ENCODE results near the gene TOR2A. TPM values are rescaled to one million over a fixed set of nuclear protein-coding genes. Genes with fewer than 3 reads are reported as not detected.
"Not testable (repeated sequence)": the region's sequence is repeated elsewhere in the genome, so short reads cannot be mapped to it uniquely, and the experiment has no call there.

Gene TOR2A
- total RNA-seq, 1 donor from 2014 or later: 15.1 TPM

DNA sequence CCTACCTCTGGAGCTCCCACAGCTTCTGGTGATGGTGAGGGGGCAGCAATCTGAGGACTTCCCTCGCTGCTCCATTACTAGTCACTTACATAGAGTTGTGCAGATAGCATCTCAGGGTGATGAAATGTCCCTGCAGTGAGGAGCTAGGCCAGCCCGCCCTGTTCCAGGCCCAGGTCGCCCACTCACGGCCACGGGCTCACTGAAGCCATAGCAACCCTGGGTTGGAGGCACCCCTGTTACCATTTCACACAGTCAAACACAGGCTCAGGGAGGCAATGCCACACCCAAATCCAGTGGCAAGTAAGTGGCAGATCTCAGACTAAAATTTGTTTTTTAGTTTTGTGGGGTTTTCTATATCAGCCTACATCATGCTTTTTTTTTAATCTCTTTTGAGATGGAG lies 23.7 kb upstream of the TOR2A start:
- H3K36me3 Mint-ChIP-seq (ENCODE audit: low read depth): peaks cover 39% of the 10 kb centered on the region
- no peak overlapping the region for H3K4me3 Mint-ChIP-seq
- TF ChIP-seq, protein P1, sequence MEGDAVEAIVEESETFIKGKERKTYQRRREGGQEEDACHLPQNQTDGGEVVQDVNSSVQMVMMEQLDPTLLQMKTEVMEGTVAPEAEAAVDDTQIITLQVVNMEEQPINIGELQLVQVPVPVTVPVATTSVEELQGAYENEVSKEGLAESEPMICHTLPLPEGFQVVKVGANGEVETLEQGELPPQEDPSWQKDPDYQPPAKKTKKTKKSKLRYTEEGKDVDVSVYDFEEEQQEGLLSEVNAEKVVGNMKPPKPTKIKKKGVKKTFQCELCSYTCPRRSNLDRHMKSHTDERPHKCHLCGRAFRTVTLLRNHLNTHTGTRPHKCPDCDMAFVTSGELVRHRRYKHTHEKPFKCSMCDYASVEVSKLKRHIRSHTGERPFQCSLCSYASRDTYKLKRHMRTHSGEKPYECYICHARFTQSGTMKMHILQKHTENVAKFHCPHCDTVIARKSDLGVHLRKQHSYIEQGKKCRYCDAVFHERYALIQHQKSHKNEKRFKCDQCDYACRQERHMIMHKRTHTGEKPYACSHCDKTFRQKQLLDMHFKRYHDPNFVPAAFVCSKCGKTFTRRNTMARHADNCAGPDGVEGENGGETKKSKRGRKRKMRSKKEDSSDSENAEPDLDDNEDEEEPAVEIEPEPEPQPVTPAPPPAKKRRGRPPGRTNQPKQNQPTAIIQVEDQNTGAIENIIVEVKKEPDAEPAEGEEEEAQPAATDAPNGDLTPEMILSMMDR (IDR thresholded peaks at IDR 0.05): no peak
- H3K27ac Mint-ChIP-seq: no peak overlapping the region
- ATAC-seq (ENCODE audit: low read depth): no peak
- ChIA-PET POLR2A (interaction anchor here (0.8 kb wide), 1 partner anchor 34 kb away, joined by 3 read pairs; no protein-coding TSS in a partner anchor), CTCF (no interaction called here)
- H3K4me1 Mint-ChIP-seq: peaks cover 20% of the 10 kb centered on the region
- no peaks in the 10 kb centered on the region for H3K27me3 Mint-ChIP-seq
- intact Hi-C loops (cut with micrococcal nuclease): no loop called here
- no peaks in the 10 kb centered on the region for H3K9me3 Mint-ChIP-seq
- DNase-seq: no peak

DNA sequence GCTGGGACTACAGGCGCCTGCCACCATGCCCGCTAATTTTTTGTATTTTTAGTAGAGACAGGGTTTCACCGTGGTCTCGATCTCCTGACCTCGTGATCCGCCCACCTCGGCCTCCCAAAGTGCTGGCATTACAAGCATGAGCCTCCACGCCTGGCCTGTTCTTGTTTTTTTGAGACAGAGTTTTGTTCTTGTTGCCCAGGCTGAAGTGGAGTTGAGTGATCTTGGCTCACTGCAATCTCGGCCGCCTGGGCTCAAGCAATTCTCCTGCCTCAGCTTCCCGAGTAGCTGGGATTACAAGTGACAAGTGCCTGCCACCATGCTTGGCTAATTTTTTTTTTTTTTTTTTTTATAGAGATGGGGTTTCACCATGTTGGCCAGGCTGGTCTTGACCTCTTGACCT lies 21.7 kb upstream of the TOR2A start:
- DNase-seq; H3K27me3 Mint-ChIP-seq; ATAC-seq (ENCODE audit: low read depth); H3K9me3 Mint-ChIP-seq; H3K27ac Mint-ChIP-seq; H3K4me1 Mint-ChIP-seq; intact Hi-C loops (cut with micrococcal nuclease); H3K4me3 Mint-ChIP-seq: not testable (repeated sequence)
- POLR2A ChIA-PET: interaction anchor here (0.7 kb wide), 3 partner anchors 11 to 288 kb away, joined by 3 to 5 read pairs (median 3); no protein-coding TSS in a partner anchor
- peaks cover 35% of the 10 kb centered on the region for H3K36me3 Mint-ChIP-seq (ENCODE audit: low read depth)
- CTCF ChIA-PET: interaction anchor here (0.9 kb wide), 1 partner anchor 14 kb away, joined by 5 read pairs; no protein-coding TSS in a partner anchor

- intact Hi-C loops (cut with micrococcal nuclease): no loop called here
- H3K27ac Mint-ChIP-seq: no peak overlapping the region
- no peak for ATAC-seq (ENCODE audit: low read depth)
- H3K4me3 Mint-ChIP-seq: no peak overlapping the region
- peaks cover 2% of the 10 kb centered on the region for H3K4me1 Mint-ChIP-seq
- no peaks in the 10 kb centered on the region for H3K27me3 Mint-ChIP-seq
- CTCF ChIA-PET: interaction anchor here (0.9 kb wide), 1 partner anchor 14 kb away, joined by 5 read pairs; no protein-coding TSS in a partner anchor
- H3K36me3 Mint-ChIP-seq (ENCODE audit: low read depth): peaks cover 36% of the 10 kb centered on the region
- no peak for DNase-seq
- POLR2A ChIA-PET: interaction anchor here (0.7 kb wide), 3 partner anchors 11 to 47 kb away, joined by 3 to 5 read pairs (median 3); no protein-coding TSS in a partner anchor
- TF ChIP-seq, protein P1 (IDR thresholded peaks at IDR 0.05): no peak
- H3K9me3 Mint-ChIP-seq: no peaks in the 10 kb centered on the region
Measured at GRCh38 chr9:127756233-127756632, 21.1 kb upstream of the TOR2A start.

- Mint-ChIP-seq H3K9me3 (no peaks in the 10 kb centered on the region), H3K27ac (no peak overlapping the region), H3K4me3 (no peak overlapping the region), H3K27me3 (no peaks in the 10 kb centered on the region), H3K4me1 (no peaks in the 10 kb centered on the region), H3K36me3 (ENCODE audit: low read depth) (peaks cover 40% of the 10 kb centered on the region)
- CTCF ChIA-PET: no interaction called here
- DNase-seq (no peak), ATAC-seq (ENCODE audit: low read depth) (no peak)
- TF ChIP-seq, protein P1 (IDR thresholded peaks at IDR 0.05): no peak
- intact Hi-C loops (cut with micrococcal nuclease): no loop called here
- POLR2A ChIA-PET: interaction anchor here (1.0 kb wide), 1 partner anchor 29 kb away, joined by 4 read pairs; no protein-coding TSS in a partner anchor
Measured at GRCh38 chr9:127755061-127756060, 20.3 kb upstream of the TOR2A start.

DNA sequence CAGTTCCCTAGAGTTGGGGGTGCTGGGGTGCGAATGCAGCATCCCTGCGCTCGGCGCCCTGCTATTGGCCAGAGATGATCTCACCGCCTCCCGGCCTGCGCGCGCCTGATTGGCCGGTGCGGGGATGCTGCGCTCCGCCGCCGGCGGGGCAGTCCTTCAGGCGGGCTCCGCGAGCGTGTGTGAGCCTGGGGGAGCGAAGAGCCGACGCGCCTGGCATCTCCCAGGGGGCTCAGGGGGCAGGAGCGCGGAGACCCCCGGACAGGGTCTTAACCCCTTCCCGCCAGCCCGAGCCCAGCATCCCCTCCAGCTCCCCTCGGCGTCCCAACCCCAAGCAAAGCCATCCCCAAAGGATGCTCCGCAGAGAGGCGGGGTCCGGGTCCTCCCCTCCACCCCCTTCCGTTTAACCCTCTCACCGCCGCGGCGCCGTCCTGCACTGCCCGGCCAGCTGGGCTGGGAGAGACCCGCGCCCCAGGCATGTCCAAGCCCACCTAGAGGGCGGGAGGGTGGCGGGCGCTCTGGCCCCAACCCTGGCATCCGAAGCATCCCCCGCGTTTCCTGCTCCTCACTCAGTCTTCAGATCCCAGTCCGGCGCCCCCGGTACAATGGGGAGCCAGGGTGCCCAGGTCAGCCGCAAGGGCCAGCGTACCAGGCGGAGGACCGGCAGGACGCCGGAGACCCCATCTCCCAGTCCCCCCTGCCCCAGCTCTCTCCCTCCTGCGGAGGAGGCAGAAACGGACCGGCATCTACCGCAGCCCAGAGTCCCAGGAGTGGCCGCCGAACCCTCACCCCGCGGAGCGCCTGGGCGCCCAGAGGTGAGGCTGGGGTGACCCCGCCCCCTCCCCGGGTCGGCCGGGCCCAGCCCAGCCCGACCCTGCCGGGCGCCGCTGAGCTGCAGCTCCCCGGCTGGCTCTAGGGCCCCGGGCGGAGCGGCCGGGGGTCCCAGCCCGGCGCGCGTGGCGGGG lies 19.3 kb upstream of the TOR2A start:
- H3K4me3 Mint-ChIP-seq: no peak overlapping the region
- no peaks in the 10 kb centered on the region for H3K4me1 Mint-ChIP-seq
- DNase-seq: no peak
- ATAC-seq (ENCODE audit: low read depth): no peak
- peaks cover 43% of the 10 kb centered on the region for H3K36me3 Mint-ChIP-seq (ENCODE audit: low read depth)
- no peaks in the 10 kb centered on the region for H3K9me3 Mint-ChIP-seq
- ChIA-PET POLR2A (interaction anchor here (1.0 kb wide), 1 partner anchor 30 kb away, joined by 4 read pairs; no protein-coding TSS in a partner anchor), CTCF (no interaction called here)
- TF ChIP-seq, protein P1 (IDR thresholded peaks at IDR 0.05): no peak
- H3K27me3 Mint-ChIP-seq: no peaks in the 10 kb centered on the region
- H3K27ac Mint-ChIP-seq: no peak overlapping the region
- intact Hi-C loops (cut with micrococcal nuclease): no loop called here

Data from activated B cell treated with CpG ODN at 0.5 μM for 24 hours (primary cell).